Measurements from ENCODE around the gene DMRT1. TPM values are rescaled to one million over a fixed set of nuclear protein-coding genes. Genes with fewer than 3 reads are reported as not detected.
"Not testable (repeated sequence)": the region's sequence is repeated elsewhere in the genome, so short reads cannot be mapped to it uniquely, and the experiment has no call there.

The DMRT1 gene
- polyA plus RNA-seq, 3 donors = not detected

- no peak overlapping the region for H3K27ac ChIP-seq (ENCODE audit: low read depth, low read length)
- WGBS, 3 donors = 36 to 61% (median 44%) methylated on average over 6 of the region's 6 CpGs
Measured at GRCh38 chr9:847505-847904, 6.0 kb downstream of the DMRT1 start.

- H3K27ac ChIP-seq (ENCODE audit: low read depth, low read length) = no peak overlapping the region
- 53 to 74% (median 68%) methylated on average over 5 of the region's 5 CpGs for WGBS, 3 donors
Measured at GRCh38 chr9:849431-849830, 7.9 kb downstream of the DMRT1 start.

GRCh38 chr9:852539-852938 is 11.0 kb downstream of the DMRT1 start:
- WGBS, 3 donors = 22 to 47% (median 45%) methylated on average over 4 of the region's 4 CpGs

GRCh38 chr9:859251-859650 is 17.8 kb downstream of the DMRT1 start:
- H3K27ac ChIP-seq (ENCODE audit: low read depth, low read length) = no peak overlapping the region
- WGBS, 3 donors = 54 to 68% (median 56%) methylated on average over 6 of the region's 6 CpGs

More at GRCh38 chr9:852539-852938, 11.0 kb downstream of the DMRT1 start:
- no peak overlapping the region for H3K27ac ChIP-seq (ENCODE audit: low read depth, low read length)

- WGBS, 3 donors = 70 to 75% (median 73%) methylated on average over 3 of the region's 4 CpGs
- no peak overlapping the region for H3K27ac ChIP-seq (ENCODE audit: low read depth, low read length)
Measured at GRCh38 chr9:860706-861105, 19.2 kb downstream of the DMRT1 start.

DNA sequence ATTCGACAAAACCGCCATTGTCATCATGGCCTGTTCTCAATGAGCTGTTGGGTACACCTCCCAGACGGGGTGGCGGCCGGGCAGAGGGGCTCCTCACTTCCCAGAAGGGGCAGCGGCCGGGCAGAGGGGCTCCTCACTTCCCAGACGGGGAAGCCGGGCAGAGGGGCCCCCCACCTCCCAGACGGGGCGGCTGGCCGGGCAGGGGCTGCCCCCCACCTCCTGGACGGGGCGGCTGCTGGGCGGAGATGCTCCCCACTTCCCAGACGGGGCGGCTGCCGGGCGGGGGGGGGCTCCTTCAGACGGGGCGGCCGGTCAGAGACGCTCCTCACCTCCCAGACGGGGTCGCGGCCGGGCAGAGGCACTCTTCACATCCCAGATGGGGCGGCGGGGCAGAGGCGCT is 20.0 kb downstream of the DMRT1 start:
- H3K27ac ChIP-seq (ENCODE audit: low read depth, low read length) = not testable (repeated sequence)
- 93 to 95% (median 94%) methylated on average over 19 to 27 of the region's 30 CpGs for WGBS, 3 donors

GRCh38 chr9:875119-875962 is 33.8 kb downstream of the DMRT1 start:
- no peak overlapping the region for H3K27ac ChIP-seq (ENCODE audit: low read depth, low read length)
- WGBS, 3 donors = 74 to 79% (median 79%) methylated on average over 10 of the region's 10 CpGs

DNA sequence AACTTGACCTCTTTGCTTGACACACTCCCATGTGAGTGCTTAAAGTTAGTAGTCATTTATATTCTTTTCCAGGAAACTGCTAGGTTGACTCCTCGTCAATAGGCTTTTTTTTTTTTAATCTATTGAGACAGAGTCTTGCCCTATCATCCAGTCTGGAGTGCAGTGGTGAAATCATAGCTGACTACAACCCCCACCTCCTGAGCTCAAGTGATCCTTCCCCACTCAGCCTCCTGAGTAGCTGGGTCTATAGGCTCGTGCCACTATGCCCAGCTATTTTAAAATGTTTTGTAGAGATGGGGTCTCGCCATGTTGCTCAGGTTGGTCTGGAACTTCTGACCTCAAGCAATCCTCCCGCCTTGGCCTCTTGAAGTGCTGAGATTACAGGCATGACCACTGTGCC is 34.9 kb downstream of the DMRT1 start:
- 76 to 85% (median 82%) methylated on average over 4 of the region's 4 CpGs for WGBS, 3 donors
- no peak overlapping the region for H3K27ac ChIP-seq (ENCODE audit: low read depth, low read length)

DNA sequence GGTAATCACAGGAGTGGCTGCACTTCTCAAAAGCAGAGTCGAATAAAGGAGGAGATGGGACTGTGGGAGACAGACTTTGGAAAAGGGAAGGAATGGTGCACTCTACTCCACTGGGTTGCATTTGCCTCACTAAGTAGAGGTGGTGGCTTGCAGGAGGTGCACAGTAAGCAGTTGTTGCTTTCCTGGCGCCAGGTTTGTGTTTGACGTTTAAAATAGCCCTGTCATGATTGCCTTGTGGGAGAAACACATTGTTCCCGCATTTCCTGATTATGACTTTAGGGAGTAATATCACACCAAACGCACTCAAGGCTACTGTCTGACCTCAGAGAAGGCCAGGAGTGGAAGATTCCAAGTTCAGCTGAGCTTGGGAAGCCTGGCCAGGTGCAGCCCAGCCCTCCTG is 36.7 kb downstream of the DMRT1 start:
- WGBS, 3 donors = 25 to 35% (median 32%) methylated on average over 5 of the region's 5 CpGs
- no peak overlapping the region for H3K27ac ChIP-seq (ENCODE audit: low read depth, low read length)

- WGBS, 3 donors = 60 to 82% (median 81%) methylated on average over 7 of the region's 7 CpGs
- no peak overlapping the region for H3K27ac ChIP-seq (ENCODE audit: low read depth, low read length)
Measured at GRCh38 chr9:880725-881124, 39.2 kb downstream of the DMRT1 start.

DNA sequence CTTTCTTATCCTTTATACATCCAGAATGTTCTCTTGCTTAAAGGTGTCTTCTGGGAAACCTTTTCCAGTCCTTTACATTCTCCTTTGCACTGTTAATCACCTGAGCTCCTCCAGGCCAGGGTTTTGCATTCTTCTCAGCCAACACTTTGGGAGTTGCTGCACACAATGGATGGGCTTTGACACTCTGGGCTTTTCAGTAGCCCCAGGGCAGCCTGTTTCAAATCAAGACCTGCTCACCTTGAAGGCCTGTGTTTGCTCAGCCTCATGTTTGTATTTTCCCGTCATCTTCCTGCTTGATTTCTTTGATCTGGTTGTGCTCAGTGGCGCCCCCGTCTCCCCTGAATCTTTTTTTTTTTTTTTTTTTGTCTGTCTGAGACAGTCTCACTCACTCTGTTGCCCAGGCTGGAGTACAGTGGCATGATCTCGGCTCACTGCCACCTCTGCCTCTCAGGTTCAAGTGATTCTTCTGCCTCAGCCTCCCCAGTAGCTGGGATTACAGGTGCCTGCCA is 41.0 kb downstream of the DMRT1 start:
- H3K27ac ChIP-seq (ENCODE audit: low read depth, low read length) = no peak overlapping the region
- 46 to 71% (median 60%) methylated on average over 4 of the region's 4 CpGs for WGBS, 3 donors

DNA sequence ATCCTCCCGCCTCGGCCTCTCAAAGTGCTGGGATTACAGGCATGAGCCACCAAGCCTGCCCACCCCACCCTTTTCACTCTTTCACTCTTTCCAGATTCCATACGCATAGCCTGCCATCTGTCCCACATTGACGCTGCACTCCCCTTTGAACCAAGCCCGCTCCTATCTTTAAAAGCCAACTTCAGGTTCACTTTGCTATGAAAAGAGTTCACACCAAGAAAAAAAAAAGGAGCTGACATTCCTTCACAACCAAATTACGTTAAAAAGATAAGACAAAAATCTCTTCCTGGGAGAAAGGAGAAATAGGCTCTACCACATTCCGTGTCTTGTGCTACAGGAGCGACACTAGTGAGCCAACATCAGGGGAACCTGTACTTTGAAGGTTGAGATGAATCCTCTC is 41.5 kb downstream of the DMRT1 start:
- no peak overlapping the region for H3K27ac ChIP-seq (ENCODE audit: low read depth, low read length)
- WGBS, 3 donors = 63 to 80% (median 74%) methylated on average over 8 of the region's 8 CpGs

DNA sequence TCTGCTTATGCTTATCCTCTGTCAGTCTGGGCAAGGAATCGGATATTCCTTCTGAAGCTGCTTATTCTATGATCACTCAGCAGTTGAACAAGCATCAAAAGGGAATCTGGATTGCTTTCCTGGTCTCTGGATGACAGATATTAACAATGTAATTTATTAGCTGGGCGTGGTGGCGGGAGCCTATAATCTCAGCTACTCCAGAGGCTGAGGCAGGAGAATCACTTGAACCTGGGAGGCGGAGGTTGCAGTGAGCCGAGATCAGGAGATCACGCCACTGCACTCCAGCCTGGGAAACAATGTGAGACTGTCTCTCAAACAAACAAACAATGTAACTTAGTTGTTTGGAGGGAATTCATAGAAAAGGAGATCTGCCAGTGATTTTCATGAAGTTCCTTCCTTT is 45.4 kb downstream of the DMRT1 start:
- WGBS, 3 donors = 78 to 83% (median 81%) methylated on average over 6 of the region's 6 CpGs
- no peak overlapping the region for H3K27ac ChIP-seq (ENCODE audit: low read depth, low read length)

- 80 to 84% (median 80%) methylated on average over 5 of the region's 5 CpGs for WGBS, 3 donors
Measured at GRCh38 chr9:892123-892522, 50.6 kb downstream of the DMRT1 start.

DNA sequence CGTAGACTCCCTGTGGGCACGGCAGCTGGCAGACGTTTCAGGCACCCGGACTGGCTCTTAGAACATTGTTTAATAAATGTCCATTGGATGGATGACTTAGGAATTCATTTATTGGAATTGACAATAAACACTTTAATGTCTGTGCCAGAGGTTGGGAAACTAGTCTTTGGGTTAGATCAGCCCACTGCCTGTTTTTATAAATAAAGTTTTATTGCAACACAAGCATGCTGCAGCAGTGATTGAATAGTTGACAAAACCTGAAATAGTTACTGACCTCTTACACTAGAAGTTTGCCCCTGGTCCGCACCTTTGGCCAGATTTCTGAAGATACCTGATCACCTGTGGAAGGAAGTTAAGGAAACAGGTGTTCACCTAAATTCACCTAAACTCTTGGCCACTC is 51.6 kb downstream of the DMRT1 start:
- H3K27ac ChIP-seq (ENCODE audit: low read depth, low read length) = no peak overlapping the region
- 74 to 80% (median 78%) methylated on average over 5 of the region's 5 CpGs for WGBS, 3 donors

More at GRCh38 chr9:892123-892522, 50.6 kb downstream of the DMRT1 start:
- H3K27ac ChIP-seq (ENCODE audit: low read depth, low read length) = no peak overlapping the region

DNA sequence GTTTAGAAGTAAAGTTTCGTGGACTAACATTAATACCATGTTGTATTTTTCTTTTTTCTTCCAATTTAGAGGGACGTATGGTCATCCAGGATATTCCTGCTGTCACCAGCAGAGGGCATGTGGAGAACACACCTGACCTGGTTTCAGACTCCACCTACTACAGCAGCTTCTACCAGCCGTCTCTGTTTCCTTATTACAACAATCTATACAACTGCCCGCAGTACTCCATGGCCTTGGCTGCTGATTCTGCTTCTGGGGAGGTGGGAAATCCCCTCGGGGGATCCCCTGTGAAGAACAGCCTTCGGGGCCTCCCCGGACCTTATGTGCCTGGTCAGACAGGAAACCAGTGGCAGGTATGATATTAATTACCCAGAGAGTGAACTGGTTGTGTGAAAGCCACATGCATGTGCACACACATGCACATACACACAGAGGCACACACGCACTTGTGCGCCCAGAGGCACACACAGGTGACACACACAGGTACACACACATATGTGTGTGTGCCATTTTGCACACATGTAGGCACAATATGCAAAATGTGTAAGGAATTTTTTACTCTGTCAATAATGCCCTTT is 52.4 kb downstream of the DMRT1 start:
- no peak overlapping the region for H3K27ac ChIP-seq (ENCODE audit: low read depth, low read length)
- 10 to 19% (median 16%) methylated on average over 9 of the region's 9 CpGs for WGBS, 3 donors

DNA sequence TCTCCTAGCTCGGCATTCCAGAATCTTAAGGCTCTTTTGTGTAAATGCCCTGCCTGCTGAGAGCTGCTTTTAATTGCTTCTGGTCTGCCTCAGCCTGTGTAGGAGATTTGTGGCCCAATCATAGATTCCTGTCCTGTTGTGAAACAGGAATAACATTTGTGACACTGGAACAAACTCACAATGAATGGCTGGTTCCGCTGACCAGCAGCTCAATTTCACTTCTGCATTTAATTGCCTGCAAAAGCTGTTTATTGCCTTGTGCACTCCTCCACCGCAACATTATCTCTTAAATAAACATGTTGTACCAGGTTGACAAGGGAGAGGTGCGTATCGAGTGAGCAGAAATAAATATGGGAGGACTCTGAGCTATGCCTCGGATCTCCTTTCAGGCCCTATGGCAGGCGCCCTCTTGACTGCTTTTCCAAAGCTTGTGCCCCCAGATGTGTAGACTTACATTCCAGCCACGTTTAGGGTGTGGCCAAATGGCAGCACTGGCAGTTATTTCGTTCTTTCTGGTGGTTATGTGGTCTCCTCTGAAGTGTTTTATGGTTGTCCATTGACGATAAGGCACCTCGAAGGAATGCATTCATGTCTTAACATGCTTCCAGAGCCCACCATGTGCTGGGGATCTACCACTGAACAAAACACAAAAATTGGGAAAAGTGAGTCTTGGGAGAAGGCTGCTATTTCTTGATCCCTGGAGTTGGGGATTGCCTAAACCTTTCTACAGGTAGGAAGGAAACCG is 58.1 kb downstream of the DMRT1 start:
- 29 to 42% (median 36%) methylated on average over 12 of the region's 12 CpGs for WGBS, 3 donors
- no peak overlapping the region for H3K27ac ChIP-seq (ENCODE audit: low read depth, low read length)

- no peak overlapping the region for H3K27ac ChIP-seq (ENCODE audit: low read depth, low read length)
- WGBS, 3 donors = 73 to 79% (median 74%) methylated on average over 3 of the region's 3 CpGs
Measured at GRCh38 chr9:903886-904285, 62.4 kb downstream of the DMRT1 start.

DNA sequence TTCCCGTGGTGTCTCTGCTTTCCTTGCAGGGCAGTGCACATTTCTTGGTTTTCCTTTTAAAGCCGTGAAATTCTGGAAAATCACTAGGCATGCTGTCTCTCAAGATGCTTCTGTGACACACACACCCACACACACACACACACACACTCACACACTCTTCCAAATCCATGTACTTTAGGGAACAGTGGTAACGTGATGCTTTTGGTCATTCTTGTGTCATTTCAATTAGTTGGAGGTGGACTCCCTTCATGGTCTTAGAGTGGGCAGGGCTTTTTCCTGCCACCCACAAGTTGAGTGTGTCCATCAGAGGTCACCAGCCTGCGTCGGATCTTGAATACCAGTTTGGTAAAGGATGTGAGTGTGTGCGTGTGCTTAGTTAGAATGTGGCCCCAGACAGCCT is 64.4 kb downstream of the DMRT1 start:
- H3K27ac ChIP-seq (ENCODE audit: low read depth, low read length) = no peak overlapping the region
- WGBS, 3 donors = 56 to 61% (median 57%) methylated on average over 6 of the region's 6 CpGs

Measured in adipose tissue (tissue), 3 donors.